Fibroblast of skin of back (primary cell): ENCODE measurements around the gene PRKN.

Experiments
- DNase-seq: peaks from one replicate; pipeline ENCODE4 v3.0.0-alpha.2; 2013

The PRKN gene

DNA sequence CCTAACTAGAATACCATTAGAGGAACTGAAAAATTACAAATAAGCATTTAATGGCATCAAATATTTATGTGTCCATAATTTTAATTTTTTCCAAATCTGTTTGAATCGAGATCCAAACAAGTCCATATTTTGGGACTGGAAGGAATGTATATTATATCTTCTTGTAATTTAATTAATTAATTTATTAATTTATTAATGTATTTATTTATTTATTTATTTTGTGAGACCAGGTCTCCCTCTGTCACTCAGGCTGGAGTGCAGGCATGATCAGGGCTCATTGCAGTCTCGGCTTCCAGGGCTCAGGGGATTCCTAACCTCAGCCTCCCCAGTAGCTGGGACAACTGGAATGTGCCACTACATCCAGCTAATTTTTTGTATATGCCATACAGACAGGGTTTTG lies 453.6 kb downstream of the PRKN start:
- DNase-seq = no peak

DNA sequence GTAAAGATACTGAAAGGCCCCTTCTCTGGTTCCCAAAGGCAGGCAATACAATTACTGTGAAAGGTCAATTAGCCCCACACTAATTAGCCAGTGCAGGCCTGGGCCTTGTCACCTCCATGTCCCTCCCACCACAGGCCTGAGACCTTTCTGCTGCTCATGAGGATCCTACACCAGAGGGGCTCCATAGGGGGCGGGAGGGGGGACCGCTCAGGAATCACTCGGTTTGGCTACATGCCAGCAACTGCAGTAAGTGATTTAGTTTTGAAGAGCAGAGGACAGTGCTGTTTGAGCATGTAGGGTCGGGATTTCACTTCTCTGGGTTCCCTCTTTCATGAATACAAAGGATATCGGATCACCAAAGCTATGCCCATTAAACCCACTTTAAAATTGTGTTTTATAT lies 455.6 kb downstream of the PRKN start:
- DNase-seq = no peak

DNA sequence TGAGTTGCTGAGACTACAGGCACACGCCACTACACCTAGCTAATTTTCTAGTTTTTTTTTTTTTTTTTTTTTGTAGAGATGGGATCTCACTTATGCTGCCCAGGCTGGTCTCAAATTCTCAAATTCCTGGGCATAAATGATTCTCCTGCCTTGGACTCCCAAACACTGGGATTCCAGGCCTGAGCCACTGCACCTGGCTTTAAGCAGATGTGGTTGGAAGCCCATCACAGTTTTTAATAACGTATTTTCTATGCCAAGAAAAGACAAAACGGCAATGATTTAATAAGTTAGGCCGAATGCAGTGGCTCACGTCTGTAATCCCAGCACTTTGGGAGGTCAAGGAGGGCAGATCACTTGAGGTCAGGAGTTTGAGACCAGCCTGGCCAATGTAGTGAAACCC lies 456.6 kb downstream of the PRKN start:
- DNase-seq = no peak

DNA sequence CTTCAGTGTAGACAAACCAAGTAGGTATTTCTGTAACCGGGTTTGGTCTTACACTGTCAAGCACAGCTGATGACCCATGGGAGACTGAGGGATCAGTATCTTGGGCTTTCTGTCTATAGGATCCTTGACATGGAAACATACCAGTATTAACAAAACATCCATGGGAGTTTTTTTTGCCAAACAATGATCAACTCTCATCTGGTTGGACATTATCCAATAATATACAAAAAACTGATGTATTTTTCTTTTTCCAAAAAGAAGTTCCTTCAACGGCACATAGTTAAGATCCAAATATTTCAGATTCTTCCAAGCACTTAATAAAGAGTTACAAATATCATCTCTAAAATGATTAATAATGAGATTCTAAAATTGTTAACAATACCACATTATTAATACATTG lies 459.9 kb downstream of the PRKN start:
- DNase-seq = no peak

DNA sequence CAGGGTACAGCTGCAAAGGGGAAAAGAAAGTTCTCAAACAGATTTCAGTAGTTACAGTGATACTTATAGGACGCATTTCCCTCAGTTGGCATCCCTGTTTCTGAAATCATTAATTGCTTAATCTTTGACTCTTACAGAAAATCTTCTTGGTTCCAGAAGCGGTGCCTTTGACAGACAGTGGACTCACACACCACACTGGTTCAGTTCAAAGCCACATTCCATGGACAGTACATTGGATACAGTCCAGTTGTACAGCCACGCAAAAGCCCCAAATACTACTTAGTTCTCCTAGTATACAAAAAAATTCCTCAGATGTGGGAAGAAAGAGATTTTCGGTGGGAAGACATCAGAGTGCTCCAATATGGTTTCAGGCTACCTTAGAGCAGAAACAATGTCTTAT lies 460.4 kb downstream of the PRKN start:
- no peak for DNase-seq

DNA sequence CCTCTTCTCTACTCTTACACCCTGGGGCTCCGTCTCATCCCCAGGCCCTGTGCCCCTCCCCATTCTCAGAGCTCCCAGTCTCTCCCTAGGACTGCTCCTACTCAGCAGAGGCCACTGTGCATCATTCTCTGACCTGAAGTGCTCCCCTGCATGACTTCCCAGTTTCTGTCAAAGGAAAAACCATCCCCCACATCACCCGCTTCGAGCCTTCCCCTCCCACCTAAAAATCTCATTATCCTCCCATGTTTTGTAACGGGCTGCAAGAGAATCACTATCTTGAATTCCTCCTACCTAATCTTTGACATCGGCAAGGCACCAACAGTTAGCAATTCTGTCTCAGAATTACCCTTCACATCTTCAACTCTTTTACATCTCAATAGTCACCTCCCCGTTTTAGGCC lies 463.0 kb downstream of the PRKN start:
- DNase-seq = no peak

DNA sequence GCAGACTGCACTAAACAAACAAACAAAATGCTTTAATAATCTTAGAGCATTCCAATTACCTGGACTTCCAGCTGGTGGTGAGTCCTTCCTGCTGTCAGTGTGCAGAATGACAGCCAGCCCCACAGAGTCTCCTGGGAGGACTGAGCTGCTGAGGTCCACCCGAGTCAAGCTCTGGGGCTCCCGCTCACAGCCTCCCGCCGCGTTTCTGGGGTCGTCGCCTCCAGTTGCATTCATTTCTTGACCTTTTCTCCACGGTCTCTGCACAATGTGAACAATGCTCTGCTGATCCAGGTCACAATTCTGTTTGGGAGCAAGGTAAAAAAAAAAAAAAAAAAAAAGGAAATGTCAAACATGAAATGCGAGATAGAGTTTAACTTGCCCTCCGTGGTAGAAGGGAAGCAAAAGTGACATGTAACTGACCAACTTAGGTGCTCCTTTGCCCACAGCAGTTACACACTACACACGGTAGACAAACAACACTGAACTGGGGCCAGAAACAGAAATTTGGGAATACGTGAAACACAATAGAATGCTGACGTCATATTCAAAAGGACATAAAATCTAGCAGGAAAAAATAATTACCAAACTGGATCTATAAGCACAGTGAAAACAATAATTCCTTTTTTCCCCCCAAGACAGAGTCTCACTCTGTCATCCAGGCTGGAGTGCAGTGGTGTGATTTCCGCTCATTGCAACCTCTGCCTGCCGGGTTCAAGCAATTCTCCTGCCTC lies 464.9 kb downstream of the PRKN start:
- DNase-seq = no peak

DNA sequence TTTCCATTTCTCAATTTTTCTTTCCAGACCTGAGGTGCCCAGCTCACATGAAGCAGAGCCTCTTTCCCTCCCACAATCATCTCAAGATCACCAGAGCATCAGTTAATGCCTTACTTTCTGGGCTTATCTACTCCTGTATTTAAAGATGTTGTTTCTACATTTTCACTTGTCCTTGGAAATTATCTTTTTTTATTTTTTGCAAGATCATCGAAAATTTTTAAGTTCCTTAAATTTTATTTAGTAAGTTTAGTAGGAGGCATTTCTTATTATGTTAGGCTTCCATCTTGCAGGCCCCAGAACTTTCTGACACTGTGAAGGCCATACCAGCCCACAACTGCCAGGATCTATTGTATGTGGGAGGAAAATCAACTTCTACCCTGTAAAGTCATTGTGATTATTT lies 466.0 kb downstream of the PRKN start:
- DNase-seq = no peak

DNA sequence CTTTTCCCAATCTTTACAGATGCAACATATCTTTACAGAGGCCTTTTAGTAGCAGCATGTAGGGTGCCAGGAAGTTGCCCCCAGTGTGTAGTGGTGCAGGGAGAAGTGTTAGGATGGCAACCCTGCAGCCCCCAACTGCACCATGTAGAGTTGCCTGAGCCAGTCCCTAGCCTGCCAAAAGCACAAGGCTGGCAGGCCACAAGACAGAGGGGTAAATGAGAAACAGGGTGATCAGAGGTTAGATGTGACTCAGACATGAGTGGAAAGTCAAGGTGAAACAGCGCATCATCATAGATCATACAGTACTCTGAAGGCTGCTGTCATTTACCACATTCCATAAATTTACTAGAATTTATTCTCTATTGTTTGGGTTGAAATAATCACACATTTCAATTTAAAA lies 467.5 kb downstream of the PRKN start:
- no peak for DNase-seq

DNA sequence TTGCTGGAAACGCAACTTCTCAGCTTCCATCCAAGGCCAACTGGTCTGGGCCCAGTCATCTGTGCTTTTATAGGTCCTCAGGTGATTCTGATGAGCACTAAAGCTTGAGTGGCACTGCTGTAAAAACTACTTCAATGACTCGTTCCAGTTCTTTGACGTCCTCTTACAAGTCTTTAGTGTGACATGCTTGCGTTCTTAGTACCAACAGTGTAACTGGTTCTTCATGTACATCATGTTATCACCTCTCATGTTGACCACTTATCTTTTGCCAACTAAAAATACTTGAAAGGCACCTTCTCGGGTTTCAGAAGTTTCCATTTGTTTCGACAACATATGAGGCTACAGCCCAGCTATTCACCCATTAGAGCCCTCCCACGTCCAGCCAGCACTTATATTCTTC lies 468.9 kb downstream of the PRKN start:
- DNase-seq = no peak

DNA sequence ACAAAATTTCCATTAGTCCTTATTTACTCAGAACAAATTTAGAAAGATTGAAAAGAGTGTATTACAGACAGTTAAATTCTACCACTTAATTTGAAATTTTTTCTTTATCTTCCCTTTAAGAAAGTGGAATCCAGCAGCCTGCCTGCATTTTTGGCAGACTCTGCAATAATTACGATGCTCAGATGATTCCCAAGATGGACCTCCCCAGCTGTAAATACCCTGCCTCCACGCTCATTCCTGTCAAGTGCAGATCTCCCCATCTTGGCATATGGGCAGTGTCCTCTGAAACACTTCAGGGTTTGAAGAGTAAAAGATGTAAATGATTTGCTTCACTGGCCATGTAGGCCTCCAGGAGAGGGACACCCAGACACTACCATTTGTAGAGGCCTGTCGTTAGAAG lies 471.2 kb downstream of the PRKN start:
- DNase-seq = no peak

DNA sequence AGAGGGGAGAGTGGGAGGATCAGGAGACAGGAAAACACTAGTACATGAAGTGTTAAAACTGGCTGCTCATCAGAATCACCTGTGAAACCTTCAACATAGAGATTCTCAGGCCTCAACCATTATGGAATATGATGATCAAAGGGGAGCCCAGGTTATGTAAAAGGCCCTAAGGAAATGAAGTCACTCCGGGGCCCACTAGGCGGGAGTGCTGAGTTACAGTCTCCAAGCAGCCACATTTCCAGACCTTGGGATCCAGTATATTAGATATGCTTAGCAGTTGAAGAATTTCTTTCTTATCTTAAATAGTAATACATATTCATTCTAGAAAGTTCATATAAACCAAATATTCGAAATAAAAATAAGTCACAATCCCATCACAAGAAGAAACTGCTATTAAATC lies 476.3 kb downstream of the PRKN start:
- peak; percentile 2 for DNase-seq

DNA sequence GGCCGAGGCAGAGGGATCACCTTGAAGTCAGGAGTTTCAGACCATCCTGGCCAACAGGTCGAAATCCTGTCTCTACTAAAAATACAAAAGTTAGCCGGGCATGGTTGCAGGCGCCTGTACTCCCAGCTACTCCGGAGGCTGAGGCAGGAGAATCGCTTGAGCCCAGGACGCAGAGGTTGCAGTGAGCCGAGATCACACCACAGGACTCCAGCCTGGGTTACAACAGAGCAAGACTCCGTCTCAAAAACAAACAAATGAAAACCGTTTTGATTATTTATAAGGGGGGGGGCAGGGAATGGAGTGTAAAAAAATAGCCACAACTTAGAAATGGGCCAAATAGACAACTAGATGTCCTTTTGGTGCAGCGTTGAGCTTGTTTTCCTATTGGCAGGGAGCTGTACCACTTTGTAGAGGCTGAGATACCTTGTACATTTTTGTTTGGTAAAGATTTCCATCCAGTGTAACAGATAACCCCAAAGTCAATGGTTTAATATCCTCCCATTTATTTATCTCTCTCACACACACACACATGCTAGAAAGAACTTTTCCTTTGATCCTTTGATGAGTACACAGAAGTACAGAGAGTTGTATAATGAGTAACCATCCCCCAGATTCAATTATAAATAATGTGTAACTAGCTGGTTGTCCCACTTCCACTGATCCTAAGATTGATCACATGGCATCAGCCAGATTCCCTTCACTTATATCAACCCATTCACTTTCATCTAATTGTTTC lies 477.5 kb downstream of the PRKN start:
- DNase-seq = no peak

DNA sequence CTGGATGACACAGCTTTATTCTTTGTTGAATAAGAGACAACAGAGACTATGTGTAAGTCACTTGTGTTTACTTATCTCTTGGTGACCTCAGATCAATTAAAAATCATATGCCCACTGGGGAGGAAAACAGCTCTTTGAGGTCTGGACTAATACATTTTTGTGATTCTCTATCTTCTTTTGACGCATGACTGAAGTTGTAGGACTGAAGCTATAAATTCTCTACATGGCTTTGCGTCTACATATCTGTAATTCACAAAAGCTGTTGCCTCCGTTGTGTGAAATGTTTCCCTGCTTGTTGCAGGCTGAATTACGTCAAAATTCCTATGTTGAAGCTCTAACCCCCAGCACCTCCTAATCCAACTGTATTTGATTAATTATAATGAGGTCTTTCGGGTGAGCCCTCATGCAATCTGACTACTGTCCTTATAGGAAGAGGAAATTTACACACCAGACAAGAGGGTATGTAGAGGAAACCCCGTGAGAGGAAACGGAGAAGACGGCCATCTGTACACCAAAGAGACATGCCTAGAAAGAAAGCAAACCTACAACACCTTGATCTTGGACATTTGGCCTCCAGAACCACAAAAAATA lies 481.6 kb downstream of the PRKN start:
- peak; percentile 7 for DNase-seq

DNA sequence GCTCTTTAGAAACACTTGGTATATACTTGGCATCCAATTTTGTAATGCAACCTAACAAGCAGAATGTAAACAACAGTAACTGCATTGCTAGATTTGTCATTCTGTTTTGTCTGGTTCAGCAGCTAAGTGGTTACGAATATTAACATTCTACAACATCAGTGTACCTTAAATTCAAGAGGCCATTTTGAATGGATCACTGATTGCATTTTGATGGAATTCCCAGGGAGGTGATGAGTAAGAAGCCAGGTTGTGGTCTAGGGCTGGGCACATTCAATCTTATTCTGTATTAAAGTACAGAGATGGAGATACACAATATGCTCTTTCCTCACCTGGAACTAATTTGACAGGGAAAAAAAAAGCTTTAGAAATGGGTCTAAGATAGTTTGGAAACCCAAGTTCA lies 483.5 kb downstream of the PRKN start:
- DNase-seq = no peak

DNA sequence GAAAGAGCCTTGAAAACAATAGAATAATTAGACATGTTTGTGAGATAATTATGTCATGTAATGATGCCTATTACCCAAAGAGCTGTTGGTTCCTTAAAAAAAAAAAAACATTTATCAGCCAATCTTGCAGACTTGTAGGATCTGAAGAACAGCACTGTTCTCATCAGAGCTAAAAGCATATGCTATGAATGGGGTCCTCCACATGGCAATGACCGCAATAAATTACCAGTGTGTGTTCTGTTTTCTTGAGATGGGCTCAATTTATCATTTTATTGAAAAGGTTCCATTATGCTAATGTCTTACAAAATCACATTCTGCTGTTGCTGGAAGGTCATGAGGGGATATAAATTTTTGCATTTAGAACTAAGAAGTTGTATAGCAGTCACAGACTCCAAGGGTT lies 484.7 kb downstream of the PRKN start:
- no peak for DNase-seq

DNA sequence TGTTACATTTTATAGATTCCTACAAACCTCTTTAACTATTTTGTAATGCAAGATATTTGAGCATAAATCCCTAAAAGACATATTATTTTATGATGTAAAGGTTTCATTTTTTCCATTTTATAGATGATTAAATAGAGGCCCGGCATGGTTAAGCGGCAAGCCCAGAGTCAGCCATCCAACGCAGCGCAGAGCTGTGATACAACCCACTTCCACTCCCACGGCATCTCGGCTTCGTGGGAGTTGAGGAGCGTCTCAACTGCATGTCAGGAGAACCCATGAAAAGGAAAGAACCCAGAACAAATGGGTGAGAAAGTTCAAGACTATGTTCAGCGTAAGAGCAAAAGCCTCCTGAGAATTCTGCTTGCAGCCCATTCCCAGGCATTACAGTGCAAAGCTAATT lies 488.2 kb downstream of the PRKN start:
- no peak for DNase-seq

DNA sequence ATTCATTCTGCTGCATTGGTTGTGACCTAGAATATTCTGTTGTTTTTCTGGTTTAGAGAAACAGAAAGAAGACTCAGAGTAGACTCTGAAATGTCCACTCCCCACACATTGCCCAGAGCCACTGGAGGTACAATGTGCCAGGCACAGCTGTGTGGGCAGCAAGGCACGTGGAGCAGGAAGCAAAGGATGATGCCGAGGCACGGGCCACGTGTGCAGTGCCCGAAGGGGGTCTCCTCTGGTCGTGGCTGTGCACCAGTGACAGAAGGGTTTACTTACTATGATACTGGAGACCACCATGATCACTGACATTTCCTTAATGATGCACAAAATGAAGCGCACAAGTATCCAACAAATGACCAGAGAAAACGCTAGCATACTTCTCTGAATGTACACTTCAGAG lies 488.9 kb downstream of the PRKN start:
- DNase-seq = no peak

DNA sequence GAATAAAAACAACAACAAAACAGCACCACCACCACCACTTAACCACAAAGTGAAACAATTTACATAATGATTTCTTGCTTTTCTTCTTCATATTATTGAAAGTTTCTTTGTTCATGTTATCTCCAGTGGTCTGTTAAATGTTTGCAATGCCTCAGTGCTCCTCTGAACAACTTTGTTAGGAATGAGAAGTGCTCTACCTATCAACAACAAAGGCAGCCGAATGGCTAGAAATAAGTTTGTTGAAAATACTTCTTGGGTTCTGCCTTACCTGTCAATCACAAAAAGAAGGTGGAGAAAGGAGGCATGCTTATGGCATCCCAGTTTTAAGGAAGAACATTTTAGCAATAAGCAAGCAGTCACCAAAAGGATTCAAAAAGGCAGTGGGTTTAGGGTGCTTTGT lies 490.2 kb downstream of the PRKN start:
- DNase-seq = no peak

DNA sequence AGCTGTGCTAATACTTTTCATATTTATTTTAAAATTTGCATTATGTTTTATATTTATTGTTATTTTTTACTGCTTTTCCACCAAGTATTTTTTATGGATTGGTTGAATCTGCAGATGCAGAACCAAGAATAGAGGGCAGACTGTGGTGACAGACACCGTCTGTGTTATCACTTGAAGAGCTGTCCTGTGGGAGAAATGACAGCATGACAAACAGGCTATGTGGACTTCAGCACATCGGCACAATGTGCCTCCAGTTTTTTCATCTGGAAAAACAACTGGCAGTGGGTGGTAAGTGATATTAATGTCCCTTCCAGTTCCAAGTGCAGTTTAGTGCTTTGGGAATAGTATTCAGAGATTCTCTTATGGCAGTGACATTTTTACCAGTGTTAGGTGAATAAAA lies 492.9 kb downstream of the PRKN start:
- no peak for DNase-seq

DNA sequence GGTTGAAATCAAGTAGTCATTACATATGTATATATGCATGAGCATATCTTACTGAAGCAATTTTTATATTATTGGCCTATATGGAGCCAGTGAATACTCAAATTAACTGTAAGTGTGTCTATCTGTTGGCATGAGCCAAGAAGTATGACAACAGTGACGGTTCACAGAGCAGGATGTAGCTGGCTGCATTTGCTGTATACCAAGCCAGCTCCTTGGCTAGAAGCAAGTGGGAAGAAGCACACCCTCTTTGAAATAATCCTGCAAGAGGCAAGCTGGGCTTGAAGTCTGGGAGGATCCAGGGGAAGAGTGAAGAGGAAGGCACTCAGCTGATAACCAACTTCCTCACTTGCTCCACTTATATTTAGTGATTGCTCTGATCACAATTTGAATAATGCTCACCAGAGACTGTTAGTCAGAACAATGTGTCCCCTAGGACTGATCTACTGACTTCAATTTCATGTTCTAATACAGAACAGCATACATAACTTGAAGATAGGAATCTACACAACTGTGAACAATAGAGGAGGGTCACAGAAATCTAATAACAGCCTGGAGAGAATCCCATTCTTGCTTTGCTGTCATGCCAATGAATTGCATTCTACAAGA lies 497.3 kb downstream of the PRKN start:
- DNase-seq = no peak

DNA sequence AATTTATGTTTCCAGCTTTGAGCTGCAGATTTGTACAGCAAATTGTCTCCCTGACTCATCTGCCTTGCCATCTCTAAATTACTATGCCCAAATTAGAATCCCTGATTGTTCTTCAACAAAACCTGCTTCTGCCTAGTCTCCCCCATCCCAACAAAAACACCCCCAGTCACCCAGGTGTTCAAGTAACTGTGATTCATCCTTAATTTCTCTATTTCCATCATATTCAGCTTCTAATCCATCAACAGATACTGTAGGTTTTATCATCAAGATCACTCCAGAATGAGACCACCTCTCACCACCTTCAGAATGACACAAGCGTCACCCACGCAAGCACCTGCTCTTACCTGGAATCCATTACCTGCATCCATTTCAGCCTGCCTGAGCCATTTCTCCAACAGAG lies 498.5 kb downstream of the PRKN start:
- DNase-seq = no peak

DNA sequence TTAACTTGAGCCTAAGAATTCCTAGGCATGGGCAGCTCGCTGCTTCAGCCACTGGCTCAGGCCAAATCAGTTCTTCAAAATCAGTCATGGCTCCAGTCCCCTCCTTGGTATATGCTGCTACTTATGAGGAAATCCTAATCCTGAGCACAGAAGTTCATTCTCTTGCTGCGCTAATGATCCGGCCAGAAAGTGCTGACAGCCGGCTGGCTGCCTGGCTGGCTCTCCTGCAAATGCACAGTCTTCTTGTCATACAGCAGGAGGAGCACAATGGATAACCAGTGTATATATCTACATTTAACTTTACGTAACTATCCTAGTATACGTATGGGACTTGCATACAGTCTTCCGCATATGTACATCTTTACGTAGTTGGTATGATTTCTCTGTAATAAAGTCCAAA lies 500.8 kb downstream of the PRKN start:
- DNase-seq = no peak

DNA sequence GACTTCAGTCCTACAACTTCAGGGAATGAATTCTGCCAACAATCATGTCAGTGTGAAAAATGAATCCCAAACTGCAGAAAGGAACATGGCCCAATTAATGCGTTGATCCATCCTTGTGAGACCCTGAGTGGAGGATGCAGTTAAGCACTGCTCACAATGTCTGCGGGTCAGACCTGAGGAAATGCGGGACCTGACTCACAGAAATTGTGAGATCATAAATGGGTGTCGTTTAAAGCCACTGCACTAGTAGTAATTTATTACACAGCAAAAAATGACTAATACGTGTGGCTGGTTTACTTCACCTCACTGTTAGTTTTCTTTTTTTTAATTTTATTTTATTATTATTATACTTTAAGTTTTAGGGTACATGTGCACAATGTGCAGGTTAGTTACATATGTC lies 505.0 kb downstream of the PRKN start:
- no peak for DNase-seq
